ENCODE data around the gene NHLH1. TPM values are rescaled to one million over a fixed set of nuclear protein-coding genes. Genes with fewer than 3 reads are reported as not detected.

Gene NHLH1
- total and polyA plus RNA-seq, 10 of the 15 experiments (the other 5 are each of a cell fraction or from before 2014, with no cell fraction given), result 0.22 to 0.98 (median 0.43) TPM; not detected in 1

DNA sequence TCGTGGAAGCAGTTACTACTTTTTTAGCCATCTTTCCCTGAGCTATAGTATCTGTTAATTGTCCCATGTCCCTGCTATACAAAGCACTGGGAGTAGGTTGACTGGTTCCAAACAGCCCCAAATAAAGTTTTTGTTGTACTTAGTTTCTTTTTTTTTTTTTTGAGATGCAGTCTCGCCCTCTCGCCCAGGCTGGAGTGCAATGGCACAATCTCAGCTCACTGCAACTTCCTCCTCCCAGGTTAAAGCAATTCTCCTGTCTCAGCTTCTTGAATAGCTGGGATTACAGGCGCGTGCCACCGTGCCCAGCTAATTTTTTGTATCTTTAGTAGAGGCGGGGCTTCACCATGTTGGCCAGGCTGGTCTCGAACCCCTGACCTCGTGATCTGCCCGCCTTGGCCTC, 20.4 kb upstream of the NHLH1 start (continued):
- peak; percentile 89 for TF ChIP-seq ZBTB40 (IDR thresholded peaks at IDR 0.05; ENCODE audit: borderline replicate concordance)
- TF ChIP-seq SMAD5 (IDR thresholded peaks at IDR 0.05; ENCODE audit: low read depth), result no peak
- TF ChIP-seq, protein P1, sequence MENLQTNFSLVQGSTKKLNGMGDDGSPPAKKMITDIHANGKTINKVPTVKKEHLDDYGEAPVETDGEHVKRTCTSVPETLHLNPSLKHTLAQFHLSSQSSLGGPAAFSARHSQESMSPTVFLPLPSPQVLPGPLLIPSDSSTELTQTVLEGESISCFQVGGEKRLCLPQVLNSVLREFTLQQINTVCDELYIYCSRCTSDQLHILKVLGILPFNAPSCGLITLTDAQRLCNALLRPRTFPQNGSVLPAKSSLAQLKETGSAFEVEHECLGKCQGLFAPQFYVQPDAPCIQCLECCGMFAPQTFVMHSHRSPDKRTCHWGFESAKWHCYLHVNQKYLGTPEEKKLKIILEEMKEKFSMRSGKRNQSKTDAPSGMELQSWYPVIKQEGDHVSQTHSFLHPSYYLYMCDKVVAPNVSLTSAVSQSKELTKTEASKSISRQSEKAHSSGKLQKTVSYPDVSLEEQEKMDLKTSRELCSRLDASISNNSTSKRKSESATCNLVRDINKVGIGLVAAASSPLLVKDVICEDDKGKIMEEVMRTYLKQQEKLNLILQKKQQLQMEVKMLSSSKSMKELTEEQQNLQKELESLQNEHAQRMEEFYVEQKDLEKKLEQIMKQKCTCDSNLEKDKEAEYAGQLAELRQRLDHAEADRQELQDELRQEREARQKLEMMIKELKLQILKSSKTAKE (IDR thresholded peaks at IDR 0.05; ENCODE audit: low read depth, poor library complexity, severe bottlenecking), result no peak
- TF ChIP-seq SREBF1 (IDR thresholded peaks at IDR 0.05; ENCODE audit: low read length), result no peak
- TF ChIP-seq SUPT20H (IDR thresholded peaks at IDR 0.05; ENCODE audit: borderline replicate concordance, control insufficient read depth, low read depth, low read length), result no peak
- no peak for TF ChIP-seq YBX1 (IDR thresholded peaks at IDR 0.05)
- peak; percentile 70 for TF ChIP-seq ZNF384 (IDR thresholded peaks at IDR 0.05; ENCODE audit: borderline replicate concordance, low read depth, low read length)
- TF ChIP-seq NFYA (IDR thresholded peaks at IDR 0.05; ENCODE audit: borderline replicate concordance, low read depth, low read length), result no peak
- TF ChIP-seq ZNF217 (IDR thresholded peaks at IDR 0.05), result no peak
- no peak for TF ChIP-seq NFXL1 (IDR thresholded peaks at IDR 0.05; ENCODE audit: borderline replicate concordance)
